HL-60/S4 treated with phorbol 12-myristate 13-acetate at 8.2 ng/mL for 4 days and 3 days (cell line): ENCODE results near the gene TMEM135.
"Not testable (repeated sequence)": the region's sequence is repeated elsewhere in the genome, so short reads cannot be mapped to it uniquely, and the experiment has no call there.

Experiments used
- in situ Hi-C: fragments of 300-500 bp; cut with MboI; formaldehyde crosslinking; loops from 2 replicates; pipeline ENCODE4 v1.15.0; 2022; ENCODE audit warnings: low sequenced_read_pairs

TMEM135 gene

GRCh38 chr11:87020336-87020735, 17.4 kb upstream of the TMEM135 start:
- in situ Hi-C loops = no loop called here

- in situ Hi-C loops = no loop called here
These were observed 16.9 kb upstream of the TMEM135 start for GRCh38 chr11:87020764-87021365.

DNA sequence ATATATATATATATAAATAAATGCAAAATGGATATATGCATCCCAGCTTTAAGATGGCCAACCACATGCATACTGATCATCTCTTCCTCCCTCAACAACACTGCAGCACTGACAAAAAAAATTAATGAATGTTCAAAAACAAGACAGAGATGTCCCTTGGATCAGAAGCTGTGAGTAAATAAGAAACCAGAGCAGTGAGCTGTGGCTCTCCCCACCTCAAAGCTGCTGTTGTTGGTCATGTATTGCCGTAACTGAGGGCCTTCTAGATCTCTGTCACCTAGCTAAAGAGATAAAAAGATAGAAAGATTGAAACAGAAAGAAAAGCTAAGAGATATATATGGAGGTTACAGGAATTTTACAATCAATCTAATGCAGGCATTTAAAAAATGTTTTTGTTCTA, 15.5 kb upstream of the TMEM135 start:
- in situ Hi-C loops = no loop called here

DNA sequence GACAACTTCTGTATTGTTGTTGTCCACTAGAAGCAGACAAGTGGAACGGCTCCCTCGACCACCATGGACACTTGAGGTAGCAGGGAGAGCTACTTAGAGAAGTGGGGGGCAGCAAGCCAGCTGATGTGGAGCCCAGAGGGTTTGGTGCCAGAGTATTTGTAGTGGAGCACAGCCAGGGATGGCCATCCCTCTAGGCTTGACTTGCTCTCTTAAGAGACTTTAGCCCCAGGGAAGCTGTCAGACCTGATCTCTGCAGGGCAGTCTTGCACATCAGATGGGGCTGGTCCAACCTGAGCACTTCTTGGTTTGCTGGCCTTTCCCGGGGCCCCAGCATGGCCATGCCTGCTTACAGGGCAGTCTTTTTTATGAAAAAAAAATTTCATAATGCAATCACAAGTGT, 15.0 kb upstream of the TMEM135 start:
- in situ Hi-C loops = no loop called here

GRCh38 chr11:87026415-87026814, 11.3 kb upstream of the TMEM135 start:
- in situ Hi-C loops = not testable (repeated sequence)

DNA sequence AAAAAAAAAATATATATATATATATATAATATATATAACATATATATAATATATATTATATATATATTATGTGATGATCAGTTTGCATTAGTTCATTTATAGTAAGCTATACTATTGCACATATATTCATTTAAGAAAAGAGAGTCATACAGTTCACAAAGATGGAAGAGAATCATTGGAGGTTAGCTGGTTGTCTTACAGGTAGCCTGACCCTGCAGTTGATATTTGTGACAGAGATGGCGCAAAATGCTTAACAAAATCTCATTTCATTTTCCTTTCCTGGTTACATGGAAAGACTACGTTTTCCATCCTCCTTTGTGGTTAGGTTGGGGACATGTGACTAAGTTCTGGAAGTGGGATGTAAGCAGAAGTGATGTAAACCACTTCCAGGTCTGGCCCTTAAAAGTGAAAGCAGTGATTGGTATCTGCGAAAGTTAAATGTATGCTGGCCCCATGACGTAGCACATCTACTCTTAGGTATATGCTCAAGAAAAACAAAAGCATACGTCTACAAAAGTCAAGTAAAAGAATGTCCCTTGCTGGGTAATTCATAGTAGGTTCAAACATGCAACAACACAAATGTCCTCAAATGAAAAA, 7.2 kb upstream of the TMEM135 start:
- in situ Hi-C loops = no loop called here

- in situ Hi-C loops = no loop called here
These were observed 6.1 kb upstream of the TMEM135 start for GRCh38 chr11:87031433-87032170.

DNA sequence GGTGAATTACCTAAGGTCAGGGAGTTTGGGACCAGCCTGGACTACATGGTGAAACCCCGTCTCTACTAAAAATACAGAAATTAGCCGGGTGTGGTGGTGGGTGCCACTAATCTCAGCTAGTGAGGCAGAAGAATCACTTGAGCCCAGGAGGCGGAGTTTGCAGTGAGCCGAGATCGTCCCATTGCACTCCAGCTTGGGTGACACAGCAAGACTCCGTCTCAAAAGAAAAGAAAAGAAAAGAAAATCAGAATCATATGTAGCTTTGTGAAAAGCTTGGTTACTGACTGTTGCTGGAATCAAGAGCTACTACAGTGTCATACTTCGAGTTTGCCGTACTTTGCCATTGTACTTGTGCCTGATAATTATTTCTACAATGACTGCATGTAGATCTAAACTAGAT, 4.2 kb upstream of the TMEM135 start:
- in situ Hi-C loops = no loop called here

DNA sequence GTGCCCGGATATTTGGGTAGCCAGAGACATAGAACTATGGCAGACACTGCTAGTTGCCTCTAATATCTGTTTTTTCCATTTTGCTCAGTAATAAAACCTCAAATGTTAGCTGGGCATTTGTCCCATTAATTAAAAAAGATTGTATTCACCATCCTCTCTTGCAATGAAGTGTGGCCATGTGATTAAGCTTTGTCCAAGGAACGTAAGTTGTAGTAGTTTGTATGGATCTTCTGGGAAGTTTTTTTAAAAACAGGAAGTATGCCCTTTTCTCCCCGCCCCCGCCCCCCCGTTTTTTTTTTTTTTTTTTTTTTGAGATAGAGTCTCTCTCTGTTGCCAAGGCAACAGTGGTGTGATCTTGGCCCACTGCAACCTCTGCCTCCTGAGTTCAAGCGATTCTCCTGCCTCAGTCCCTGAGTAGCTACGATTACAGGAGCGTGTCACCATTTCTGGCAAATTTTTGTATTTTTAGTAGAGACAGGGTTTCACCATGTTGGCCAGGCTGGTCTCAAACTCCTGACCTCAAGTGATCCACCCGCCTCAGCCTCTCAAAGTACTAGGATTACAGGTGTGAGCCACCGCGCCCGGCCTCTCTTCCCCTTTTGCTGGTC, 1.7 kb upstream of the TMEM135 start:
- in situ Hi-C loops = no loop called here

DNA sequence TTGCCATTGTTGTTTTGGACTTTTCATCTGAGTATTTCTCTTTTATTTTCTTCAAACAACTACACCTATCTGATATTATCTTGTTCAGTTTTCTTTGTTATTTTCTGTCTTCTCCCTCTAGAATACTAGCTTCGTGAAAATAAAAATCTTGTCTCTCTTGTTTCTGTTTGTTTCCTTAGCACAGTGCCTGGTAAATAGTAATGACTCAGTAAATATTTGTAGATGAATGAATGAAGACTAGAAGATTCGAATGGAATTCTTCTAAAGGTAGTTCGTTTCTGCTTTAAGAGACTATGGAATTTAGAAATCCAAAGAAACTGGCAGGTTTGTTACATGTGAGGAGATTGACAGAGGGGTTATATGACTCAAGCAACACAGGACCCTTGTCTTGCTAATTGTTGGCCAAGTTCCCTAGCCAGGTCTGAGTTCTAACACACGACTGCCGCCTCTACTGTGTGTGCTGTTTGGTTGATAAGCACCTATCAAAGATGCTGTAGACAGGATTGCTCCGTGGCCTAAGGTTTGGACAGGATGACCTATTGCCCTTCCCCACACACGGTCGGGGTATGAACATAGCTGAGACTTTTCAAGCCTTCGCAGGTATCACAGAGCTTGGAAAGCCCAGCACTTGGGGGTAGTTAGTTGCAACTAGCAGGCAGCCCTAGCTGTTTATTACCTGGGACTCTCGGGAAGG, 831 bp upstream of the TMEM135 start:
- in situ Hi-C loops = no loop called here

- in situ Hi-C loops = no loop called here
These were observed 672 bp downstream of the TMEM135 start for GRCh38 chr11:87038235-87038977.

DNA sequence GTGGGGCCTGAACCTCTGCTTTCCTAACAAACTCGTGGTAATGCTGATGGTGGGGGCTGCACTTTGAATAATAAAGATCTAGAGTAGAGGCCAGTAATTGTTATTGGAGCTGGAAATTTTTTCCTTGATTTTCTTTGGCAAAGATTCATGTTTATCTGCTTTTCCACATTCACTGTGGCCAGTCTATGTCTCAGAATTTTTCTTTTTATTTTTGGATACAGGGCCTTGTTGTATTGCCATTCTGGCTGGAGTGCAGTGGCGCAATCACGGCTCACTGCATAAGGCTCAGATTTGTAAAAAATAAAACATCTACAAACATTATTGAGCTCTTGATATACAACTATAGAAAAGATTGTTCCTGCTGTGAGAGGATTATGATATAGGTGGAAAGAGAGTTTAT, 1.6 kb downstream of the TMEM135 start:
- in situ Hi-C loops = no loop called here

DNA sequence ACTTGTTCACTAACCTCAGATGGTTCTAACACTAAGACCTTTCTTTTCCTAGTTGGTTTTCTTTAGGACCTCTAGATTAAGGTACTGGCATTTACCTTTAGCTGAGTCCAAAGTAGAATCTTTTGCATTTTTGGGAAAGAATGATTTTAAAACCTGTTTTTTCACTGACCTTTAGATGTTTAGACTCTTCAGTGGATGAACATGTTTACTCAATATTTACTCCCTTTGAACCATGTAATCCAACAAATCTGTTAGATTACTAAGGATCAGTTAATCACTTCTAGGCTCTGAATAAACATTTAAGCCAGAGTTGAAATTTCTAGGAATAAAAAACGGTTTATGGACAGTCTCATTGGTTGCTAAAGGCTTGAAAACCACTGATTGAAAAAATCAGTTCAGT, 6.2 kb downstream of the TMEM135 start:
- in situ Hi-C loops = no loop called here

GRCh38 chr11:87046824-87047223, 9.1 kb downstream of the TMEM135 start:
- in situ Hi-C loops = no loop called here

- in situ Hi-C loops = no loop called here
These were observed 18.4 kb downstream of the TMEM135 start for GRCh38 chr11:87056091-87056490.

- in situ Hi-C loops = no loop called here
These were observed 20.0 kb downstream of the TMEM135 start for GRCh38 chr11:87057749-87058148.

- in situ Hi-C loops = no loop called here
These were observed 22.1 kb downstream of the TMEM135 start for GRCh38 chr11:87059596-87060390.

DNA sequence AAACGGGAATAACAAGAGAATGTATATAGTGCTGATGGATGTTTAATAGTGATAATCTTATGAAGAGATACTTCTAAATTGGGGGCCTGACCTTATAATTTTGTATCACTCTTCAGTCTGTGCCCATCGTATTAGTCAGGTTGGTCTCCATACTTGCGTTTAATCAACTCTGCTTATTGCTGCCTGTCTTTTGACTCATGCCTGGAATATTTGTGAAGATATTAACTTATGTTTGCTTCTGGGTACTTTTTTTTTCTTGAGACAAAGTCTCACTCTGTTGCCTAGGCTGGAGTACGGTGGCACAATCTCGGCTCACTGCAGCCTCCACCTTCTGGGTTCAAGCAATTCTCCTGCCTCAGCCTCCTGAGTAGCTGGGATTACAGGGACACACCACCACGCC, 24.0 kb downstream of the TMEM135 start:
- in situ Hi-C loops = no loop called here

- in situ Hi-C loops = no loop called here
These were observed 26.2 kb downstream of the TMEM135 start for GRCh38 chr11:87063982-87064381.

DNA sequence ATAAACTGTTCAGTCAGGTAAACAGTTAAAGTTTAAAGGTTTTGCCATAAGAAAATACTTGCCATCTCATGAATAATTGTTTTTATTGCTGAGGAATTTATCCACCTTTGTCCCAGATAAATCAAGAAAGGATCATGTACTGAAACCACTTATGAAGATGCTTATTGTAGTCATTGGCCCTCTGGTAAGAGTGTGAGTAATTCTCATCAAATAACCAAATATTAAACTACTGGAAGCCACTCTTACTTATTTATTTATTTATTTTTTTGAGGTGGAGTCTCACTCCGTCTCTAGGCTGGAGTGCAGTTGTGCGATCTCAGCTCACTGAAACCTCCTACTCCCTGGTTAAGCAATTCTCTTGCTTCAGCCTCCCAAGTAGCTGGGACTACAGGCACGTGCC, 35.1 kb downstream of the TMEM135 start:
- in situ Hi-C loops = no loop called here
